Skin of body (tissue), 2 donors: Measurements from ENCODE around the gene PLA2G2C. TPM values are rescaled to one million over a fixed set of nuclear protein-coding genes. Genes with fewer than 3 reads are reported as not detected.

Experiments
- DNase-seq: peaks from one replicate; lab custom pipeline; 2025; lab: John Stamatoyannopoulos, UW
- total RNA-seq: library from RNA; depleted of rRNA; stranded (reverse); fragments of >200 nt; gene quantifications from one replicate; pipeline ENCODE4 v1.2.3, GENCODE V29; 2014

Gene PLA2G2C
- total RNA-seq, 1 donor from 2014 or later, result not detected

- DNase-seq, result no peak
These were observed 27.8 kb downstream of the PLA2G2C start for GRCh38 chr1:20158358-20159070.

GRCh38 chr1:20154301-20154831 lies 32.0 kb downstream of the PLA2G2C start:
- DNase-seq, result no peak

- peak; percentile 59 for DNase-seq
These were observed 33.3 kb downstream of the PLA2G2C start for GRCh38 chr1:20153000-20153418.

GRCh38 chr1:20152599-20152930 lies 33.8 kb downstream of the PLA2G2C start:
- no peak for DNase-seq

GRCh38 chr1:20151906-20152598 lies 34.3 kb downstream of the PLA2G2C start:
- peak; percentile 68 for DNase-seq

- DNase-seq, result no peak
These were observed 35.3 kb downstream of the PLA2G2C start for GRCh38 chr1:20150969-20151368.

GRCh38 chr1:20150326-20150705 lies 36.0 kb downstream of the PLA2G2C start:
- DNase-seq, result no peak

- DNase-seq, result no peak
These were observed 36.6 kb downstream of the PLA2G2C start for GRCh38 chr1:20149601-20150325.

GRCh38 chr1:20148571-20149500 lies 37.5 kb downstream of the PLA2G2C start:
- no peak for DNase-seq

GRCh38 chr1:20147846-20148570 lies 38.3 kb downstream of the PLA2G2C start:
- no peak for DNase-seq

GRCh38 chr1:20143734-20144565 lies 42.4 kb downstream of the PLA2G2C start:
- no peak for DNase-seq

- DNase-seq, result no peak
These were observed 43.0 kb downstream of the PLA2G2C start for GRCh38 chr1:20143318-20143717.

GRCh38 chr1:20142001-20142710 lies 44.2 kb downstream of the PLA2G2C start:
- no peak for DNase-seq

- no peak for DNase-seq
These were observed 44.9 kb downstream of the PLA2G2C start for GRCh38 chr1:20141466-20141865.

GRCh38 chr1:20141001-20141400 lies 45.3 kb downstream of the PLA2G2C start:
- no peak for DNase-seq

GRCh38 chr1:20139776-20140612 lies 46.3 kb downstream of the PLA2G2C start:
- DNase-seq, result no peak

- DNase-seq, result no peak
These were observed 47.3 kb downstream of the PLA2G2C start, which contains the start of gene PLA2G2F for GRCh38 chr1:20138961-20139550. Gene PLA2G2F (plus strand): TSS chr1:20139323. CDS start chr1:20139428, 105 bp downstream.
